GM03348 (cell line): ENCODE data around the gene GRK3.

ENCODE experiments used
- DNase-seq: peaks from one replicate; pipeline ENCODE4 v3.0.0; 2012; ENCODE audit warnings: low spot score

GRK3 gene

GRCh38 chr22:25736378-25737011 lies 172.0 kb downstream of the GRK3 start:
- no peak for DNase-seq

- no peak for DNase-seq
Measured at GRCh38 chr22:25739659-25740344, 175.3 kb downstream of the GRK3 start.

- DNase-seq, result no peak
Measured at GRCh38 chr22:25741692-25742626, 177.5 kb downstream of the GRK3 start, which contains the start of gene MYO18B. Gene MYO18B, plus strand, starts transcription at chr22:25742188. Its CDS starts 18,905 bp downstream, at chr22:25761093.

DNA sequence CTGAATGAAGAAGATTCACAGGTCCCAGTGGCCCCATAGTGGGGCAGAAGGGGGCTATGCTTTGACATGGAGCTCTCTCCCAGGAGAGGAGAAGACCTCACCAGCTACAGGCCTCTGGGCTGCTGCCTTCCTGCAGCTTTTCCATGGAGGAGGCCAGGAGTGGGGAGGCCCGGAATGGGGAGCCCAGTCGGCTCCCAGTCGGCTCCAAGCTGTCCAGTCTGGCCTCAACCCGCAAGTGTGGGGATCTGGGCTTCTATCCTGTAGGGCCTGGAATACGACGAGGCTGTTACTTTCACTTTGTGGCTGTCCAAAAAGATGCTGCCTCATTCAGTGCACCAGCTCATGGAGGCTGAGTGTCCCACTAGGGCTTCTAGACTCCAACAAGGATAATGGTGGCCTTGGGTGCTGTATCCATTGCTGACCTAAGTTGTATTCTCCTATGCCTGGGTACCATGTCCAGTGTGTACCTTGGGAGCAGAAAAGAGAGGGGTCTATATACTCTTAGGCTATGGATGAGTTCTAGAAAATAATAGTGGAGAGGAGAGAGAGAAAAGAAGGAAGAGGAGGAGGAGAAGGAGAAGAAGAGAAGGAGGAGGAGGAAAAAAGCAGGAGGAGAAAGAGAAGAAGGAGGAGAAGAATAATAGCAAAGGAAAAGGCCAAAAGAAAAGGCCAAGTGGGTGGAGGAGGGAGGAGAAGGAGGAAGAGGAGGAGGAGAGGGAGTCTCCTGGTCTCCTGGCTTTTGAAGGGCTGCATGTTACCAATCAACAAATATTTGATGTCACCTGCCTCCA lies 178.6 kb downstream of the GRK3 start:
- no peak for DNase-seq

DNA sequence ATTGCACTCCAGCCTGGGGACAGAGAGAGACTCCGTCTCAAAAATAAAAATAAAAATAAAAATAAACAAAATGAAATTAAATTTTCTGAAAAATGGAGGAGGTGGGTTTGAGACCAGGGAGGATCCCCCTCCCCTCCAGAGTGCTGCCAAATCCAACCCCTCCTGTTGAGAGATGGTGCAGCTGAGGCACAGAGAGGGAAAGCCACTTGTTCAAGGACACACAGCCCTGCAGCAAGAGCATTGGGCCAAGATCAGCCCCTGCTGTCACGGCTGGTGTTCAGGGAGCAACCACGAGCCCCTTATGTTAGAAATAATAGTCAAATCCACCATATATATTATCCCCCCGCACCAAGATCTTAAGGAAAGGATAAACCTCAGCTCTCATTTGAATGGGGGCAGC lies 180.2 kb downstream of the GRK3 start:
- DNase-seq, result no peak

- DNase-seq, result peak; percentile 72
Measured at GRCh38 chr22:25745341-25746011, 181.0 kb downstream of the GRK3 start.

DNA sequence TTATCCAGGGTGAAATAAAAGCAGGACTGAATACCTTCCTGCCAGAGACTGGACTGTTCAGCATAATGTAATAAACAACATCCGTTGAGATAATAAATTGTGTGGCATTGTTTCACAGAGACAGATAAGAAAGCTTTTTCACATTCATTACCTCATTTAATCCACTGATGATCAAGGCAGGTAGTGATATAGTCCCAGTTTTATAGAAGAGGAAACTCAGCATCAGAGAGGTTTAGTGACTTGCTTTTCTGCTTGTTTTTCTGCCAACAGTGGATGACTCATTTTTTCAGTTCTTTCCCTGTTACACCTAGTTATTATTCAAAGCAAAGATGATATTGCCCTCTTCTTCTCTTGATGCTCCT lies 181.5 kb downstream of the GRK3 start:
- no peak for DNase-seq

DNA sequence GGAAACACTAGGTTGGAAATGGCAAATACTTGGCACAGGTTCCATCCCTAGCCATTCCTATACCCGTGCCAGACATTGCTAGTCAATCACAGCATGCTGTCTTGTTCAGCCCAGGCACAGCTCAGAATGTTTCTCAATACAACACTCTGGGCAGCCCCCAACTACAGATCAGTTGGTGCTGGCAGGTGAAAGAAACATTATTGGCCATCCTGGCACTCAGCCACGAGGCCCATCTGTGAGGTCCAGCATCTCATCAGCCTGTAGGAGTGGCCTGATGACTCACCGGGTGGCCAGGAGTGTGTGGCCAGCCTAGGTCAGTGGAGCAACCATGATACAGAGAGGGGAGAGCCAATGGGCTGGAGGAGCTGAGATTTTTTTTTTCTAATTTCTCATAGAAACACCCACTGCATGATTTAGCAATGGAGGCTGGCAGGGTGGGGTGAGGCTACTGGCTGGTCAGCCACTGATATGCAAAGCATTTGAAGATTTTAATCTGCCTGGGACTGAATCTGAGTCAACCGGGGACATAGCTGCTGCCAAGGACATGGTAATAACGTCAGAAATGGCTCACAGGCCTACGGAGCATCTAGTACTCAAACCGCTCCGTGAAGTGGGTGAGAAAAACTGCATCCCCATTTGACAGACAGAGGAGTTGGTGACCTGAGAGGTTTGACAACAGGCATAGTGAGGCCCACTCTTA lies 182.9 kb downstream of the GRK3 start:
- DNase-seq, result peak; percentile 93

DNA sequence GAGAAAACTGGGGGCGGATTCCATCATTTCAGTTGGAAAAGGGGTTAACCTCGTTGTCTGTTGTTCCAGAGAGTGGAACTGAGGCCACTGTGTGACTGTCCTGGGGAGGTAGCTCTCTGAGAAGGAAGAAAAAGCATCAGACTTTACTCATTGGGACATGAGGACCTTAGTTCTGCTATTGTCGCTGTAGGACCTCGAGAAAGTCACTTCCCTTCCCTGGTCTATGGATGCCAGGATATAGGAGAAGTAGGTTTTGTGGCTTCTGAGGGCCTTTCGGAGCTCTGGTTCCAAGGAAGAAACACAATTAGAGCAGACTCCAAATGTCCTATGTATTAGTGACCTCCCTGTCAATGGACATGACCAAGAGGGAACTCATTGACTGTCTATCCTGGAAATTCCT lies 183.7 kb downstream of the GRK3 start:
- no peak for DNase-seq

DNA sequence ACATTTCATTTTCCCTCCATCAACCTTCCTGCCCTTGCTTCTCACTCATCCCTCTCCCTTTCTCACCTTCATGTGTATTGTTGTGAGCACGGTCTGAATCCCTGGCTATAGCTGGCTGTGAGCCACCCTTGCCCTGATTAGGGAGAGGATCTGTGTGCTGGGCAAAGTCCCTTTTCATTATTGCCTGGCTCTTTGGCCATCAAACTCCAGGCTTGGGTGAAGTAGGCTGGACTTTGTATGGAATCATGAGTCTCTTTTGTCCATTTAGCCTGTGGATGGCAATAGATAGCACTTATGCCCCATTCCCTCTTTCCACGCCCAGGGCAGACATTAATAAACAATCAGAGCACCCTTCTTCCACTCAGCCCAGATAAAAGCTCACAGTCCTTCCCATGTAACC lies 184.2 kb downstream of the GRK3 start:
- no peak for DNase-seq

DNA sequence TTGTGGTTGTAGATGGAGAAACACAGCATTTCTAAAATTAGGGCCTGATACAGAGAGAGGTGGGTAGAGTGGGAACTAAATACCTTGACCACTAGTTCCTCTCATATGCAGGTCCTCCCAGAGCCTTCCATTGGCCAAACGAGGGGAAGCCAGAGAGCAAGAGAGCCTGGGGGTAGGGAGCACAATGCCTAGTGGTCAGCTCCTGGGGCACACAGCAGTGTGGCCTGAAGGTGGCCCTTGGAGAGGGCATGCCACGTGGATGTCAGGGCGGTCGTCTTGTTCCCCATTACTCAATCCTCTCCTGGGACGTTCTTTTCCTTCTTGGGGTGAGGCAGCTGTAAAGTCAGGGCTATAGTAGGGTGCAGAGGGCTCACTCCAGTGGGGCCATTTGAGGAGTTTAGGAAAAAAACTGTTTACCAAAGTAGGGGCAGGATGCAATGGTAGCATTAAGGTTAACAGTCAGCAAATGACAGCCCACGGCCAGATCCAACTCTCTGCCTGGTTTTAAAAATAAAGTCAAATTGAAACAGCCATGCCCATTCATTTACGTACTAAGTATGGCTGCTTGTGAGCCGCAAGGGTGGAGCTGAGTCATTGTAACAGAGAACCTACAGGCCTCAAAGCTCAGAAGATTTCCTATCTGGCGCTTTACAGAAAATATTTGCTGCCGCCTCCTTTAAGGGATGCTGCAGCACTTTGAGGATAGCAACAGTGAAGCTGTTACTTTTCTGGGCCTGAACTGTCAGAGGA lies 185.1 kb downstream of the GRK3 start:
- DNase-seq, result no peak

DNA sequence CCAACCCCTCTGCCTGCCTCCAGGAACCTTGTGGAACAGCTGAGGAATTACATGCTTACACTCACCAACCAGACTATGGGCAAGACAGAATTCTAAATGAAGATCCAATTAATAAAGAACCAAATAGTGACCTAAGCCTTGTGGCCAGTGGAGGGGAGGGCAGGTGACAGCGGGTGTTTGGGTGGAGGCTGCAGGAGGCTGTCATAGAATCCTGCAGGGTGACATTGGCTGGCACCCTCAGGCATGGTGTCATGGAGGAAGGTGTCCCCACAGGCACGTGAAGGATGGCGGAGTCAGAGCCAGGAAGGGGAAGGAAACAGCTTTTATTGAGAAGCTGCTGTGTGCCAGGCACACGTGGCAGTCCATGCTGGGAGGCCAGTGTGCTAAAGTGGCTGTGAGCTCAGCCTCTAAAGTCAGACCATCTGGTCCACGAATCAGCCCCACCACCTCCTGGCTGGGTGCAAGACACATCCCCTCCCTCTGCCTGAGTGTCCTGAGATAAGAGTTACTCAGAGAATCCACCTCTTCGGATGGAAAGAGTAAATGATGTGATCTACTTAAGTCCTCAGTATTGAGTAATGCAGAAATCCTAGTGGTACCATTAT lies 186.2 kb downstream of the GRK3 start:
- DNase-seq, result no peak

GRCh38 chr22:25751174-25751581 lies 186.7 kb downstream of the GRK3 start:
- DNase-seq, result no peak

DNA sequence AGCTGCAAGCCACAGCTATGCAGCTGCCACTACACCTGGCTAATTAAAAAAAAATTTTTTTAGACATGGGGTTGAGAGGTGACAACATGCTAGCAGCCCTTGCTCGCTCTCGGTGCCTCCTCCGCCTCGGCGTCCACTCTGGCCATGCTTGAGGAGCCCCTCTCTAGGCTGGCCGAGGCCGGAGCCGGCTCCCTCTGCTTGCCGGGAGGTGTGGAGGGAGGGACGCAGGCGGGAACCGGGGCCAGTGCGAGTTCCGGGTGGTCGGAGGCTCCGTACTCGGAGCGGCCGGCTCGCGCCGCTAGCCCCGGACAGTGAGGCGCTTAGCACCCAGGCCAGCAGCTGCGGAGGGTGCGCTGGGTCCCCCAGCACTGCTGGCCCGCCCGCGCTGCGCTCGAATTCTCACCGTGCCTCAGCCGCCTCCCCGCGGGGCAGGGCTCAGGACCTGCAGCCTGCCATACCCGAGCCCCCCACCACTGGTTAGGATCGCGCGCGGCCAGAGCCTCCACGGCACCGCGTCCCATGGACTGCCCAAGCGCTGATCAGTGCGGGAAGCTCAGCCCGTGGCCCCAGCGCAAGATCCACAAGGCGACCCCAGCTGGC lies 188.2 kb downstream of the GRK3 start:
- no peak for DNase-seq

DNA sequence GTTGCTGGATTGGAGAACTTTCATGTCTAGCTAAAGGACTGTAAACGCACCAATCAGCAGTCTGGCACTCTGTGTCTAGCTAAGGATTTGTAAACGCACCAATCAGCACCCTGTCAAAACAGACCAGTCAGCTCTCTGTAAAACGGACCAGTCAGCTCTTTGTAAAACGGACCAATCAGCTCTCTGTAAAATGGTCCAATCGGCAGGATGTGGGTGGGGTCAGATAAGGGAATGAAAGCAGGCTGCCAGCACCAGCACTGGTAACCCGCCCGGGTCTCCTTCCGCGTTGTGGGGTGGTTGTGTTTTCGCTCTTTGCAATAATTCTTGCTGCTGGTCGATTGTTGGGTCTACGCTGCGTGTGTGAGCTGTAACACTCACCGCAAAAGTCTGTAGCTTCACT lies 188.8 kb downstream of the GRK3 start:
- DNase-seq, result no peak

DNA sequence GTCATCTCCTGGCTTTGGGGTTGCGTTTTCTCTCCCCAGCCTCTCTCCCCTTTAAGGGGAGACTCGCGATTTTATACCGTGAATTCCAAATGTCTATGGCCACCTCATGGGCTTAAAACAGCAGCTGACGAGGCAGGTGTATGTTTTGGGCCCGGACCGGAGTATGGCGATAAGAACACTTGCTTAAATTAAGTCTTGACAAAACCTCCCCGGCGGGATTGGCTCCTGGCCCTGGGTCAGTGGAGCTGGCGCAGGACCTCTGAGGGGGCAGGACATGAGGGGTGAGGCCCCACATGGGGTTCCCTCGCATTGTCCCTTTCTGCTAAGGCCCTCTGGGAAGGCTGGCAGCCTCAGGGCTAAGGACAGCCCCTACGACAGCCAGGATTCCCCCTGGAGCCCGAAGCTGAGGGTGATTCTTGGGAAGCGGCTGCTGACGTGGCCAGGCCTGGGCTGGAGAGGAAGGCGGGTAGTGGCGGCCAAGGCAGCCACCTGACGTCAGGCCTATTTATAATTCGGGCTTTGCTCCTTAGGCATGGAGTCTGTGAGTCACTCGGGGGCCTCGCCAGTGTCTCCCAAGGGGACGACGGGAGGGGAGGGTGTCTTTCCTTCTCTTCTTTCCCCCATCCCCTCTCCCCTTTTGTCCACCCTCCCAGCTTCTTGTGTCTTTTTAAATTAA lies 190.2 kb downstream of the GRK3 start:
- DNase-seq, result peak; percentile 94

DNA sequence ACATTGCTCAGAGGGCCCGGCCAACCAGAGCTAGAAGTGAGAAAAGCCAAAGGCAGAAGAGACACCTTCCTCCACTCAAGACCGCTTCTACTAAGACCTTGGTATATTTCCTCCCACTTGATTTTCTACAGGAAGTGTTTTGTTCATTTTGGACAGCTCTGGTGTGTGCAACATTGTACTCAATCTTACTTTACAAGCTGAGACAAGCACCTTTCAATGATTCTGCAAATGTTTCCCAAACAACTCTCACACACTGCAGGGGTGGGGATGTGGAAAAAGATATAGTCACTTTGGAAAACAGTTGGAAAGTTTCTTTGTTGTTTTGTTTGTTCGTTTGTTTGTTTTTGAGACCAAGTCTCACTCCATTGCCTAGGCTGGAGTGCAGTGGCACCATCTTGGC lies 193.2 kb downstream of the GRK3 start:
- DNase-seq, result no peak

DNA sequence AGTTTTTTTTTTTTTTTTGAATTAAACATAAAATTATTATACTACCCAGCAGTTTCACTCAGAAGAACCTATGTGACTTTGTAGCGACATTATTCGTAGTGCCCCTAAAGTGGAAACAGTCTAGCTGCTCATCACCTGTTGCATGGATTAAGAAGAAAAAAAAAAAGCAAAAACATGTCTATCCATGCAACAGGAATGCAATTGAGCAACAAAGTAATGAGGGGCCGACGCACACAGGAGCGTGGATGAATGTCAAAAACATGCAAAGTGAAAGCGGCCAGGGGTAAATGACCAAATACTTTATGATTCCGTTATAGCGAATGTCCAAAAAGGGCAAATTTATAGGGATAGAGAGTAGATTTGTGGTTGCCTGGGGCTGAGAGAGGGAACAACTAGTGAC lies 193.8 kb downstream of the GRK3 start:
- no peak for DNase-seq

DNA sequence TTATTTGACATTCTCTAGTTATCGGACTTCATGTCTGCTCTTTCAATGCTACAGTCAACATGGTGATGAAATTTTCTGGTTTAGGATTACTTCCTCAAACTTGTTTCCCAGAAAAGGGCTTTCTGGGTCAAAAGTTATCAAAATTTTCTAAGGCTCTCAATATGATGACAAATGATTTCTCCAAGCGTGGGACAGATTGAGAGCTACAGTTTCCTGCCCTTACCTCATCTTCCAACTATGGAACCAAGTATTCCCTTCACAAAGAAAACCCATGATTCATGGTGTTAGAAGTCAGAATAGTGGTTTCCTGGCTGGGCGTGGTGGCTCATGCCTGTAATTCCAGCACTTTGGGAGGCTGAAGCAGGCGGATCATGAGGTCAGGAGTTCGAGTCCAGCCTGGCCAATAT lies 195.4 kb downstream of the GRK3 start:
- peak; percentile 85 for DNase-seq
